Measurements from ENCODE around the gene CHAT. TPM values are rescaled to one million over a fixed set of nuclear protein-coding genes. Genes with fewer than 3 reads are reported as not detected.
A peak's percentile ranks its signal among the peaks of the same experiment; 100 is the strongest.

CHAT gene
- total RNA-seq, 3 donors from 2014 or later (not counting 1 experiment from before 2014, with no cell fraction given), result not detected

DNA sequence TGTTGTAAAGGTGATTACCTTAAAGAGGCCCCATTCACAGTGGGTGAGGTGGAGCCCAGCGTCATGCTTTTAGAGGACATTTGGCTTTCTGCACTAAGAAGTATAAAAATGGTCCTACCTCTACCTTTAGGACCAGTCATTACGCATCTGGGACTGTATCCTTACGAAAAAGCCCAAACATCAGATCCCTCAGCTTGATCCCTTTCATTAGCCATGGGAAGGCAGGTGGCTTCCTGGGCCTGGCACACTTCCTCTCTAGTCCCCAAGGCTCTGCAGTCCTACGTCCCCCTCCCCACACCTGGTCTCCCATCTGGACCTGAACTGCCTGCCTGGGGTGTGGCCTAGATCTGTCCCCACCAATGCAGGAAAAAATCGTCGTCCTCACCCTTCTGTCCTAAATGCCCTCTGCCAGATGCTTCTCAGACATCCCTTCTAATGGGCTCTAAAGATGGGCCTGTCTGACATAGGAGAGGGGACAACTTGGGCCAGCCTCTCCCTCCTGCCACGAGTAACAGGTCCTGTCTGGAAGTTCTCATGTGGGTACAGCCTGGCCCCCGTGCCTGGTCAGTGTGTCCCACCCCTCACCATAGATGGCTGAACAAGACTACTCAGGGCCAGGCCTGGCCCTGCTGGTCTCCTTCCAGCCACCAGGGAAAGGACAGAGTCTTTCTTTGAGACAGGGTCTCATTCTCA, 15.5 kb upstream of the CHAT start:
- peaks cover 23 to 39% of the 10 kb centered on the region in 2 donors for H3K27me3 Mint-ChIP-seq (ENCODE audit: low read depth in 2 of 2)
- no peaks in the 10 kb centered on the region for H3K9me3 Mint-ChIP-seq
- no peak overlapping the region for H3K4me3 ChIP-seq (ENCODE audit: low read length)
- TF ChIP-seq, protein P1, sequence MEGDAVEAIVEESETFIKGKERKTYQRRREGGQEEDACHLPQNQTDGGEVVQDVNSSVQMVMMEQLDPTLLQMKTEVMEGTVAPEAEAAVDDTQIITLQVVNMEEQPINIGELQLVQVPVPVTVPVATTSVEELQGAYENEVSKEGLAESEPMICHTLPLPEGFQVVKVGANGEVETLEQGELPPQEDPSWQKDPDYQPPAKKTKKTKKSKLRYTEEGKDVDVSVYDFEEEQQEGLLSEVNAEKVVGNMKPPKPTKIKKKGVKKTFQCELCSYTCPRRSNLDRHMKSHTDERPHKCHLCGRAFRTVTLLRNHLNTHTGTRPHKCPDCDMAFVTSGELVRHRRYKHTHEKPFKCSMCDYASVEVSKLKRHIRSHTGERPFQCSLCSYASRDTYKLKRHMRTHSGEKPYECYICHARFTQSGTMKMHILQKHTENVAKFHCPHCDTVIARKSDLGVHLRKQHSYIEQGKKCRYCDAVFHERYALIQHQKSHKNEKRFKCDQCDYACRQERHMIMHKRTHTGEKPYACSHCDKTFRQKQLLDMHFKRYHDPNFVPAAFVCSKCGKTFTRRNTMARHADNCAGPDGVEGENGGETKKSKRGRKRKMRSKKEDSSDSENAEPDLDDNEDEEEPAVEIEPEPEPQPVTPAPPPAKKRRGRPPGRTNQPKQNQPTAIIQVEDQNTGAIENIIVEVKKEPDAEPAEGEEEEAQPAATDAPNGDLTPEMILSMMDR (IDR thresholded peaks at IDR 0.05), result no peak
- H3K27ac ChIP-seq (ENCODE audit: low read length), result no peak overlapping the region
- no peaks in the 10 kb centered on the region for H3K9me3 ChIP-seq (ENCODE audit: control insufficient read depth, insufficient read depth, low read length)
- peaks cover under 1% of the 10 kb centered on the region in 2 donors for H3K4me1 Mint-ChIP-seq
- no peak overlapping the region for H3K4me3 Mint-ChIP-seq
- H3K27ac Mint-ChIP-seq, result no peak overlapping the region
- DNase-seq (no peak), ATAC-seq (peak in 1 of 3 donors; percentile 6)
- no peaks in the 10 kb centered on the region for H3K36me3 Mint-ChIP-seq
- 72% methylated on average over 8 of the region's 8 CpGs for WGBS (ENCODE audit: insufficient coverage)
- H3K27me3 ChIP-seq (ENCODE audit: control insufficient read depth, insufficient read depth, low read length), result no peaks in the 10 kb centered on the region
- intact Hi-C loops (cut with micrococcal nuclease), result no loop called here
- H3K4me1 ChIP-seq (ENCODE audit: control insufficient read depth, insufficient read depth, low read length), result no peaks in the 10 kb centered on the region
- no peaks in the 10 kb centered on the region for H3K36me3 ChIP-seq (ENCODE audit: control insufficient read depth, insufficient read depth, low read length)

DNA sequence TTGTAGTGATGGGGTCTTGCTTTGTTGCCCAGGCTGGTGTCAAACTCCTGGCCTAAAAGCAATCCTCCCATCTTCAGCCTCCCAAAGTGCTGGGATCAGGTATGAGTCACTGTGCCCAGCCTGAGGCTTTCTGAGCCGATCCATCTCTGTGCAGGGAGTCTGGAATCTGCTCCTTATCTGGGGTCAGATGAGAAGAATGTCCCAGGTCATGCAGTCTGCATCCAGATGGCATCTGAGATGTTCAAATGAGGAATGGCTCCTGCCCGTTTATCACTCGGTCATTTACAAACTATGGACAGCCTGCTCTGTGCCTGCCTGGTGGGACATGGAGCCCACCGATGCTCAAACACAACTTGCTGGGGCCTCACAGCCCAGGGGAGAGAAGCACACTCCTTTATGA, 14.9 kb upstream of the CHAT start:
- no peaks in the 10 kb centered on the region for H3K4me1 Mint-ChIP-seq
- Histone ChIP-seq H3K4me3 (ENCODE audit: low read length) (no peak overlapping the region), H3K9me3 (ENCODE audit: control insufficient read depth, insufficient read depth, low read length) (no peaks in the 10 kb centered on the region), H3K27me3 (ENCODE audit: control insufficient read depth, insufficient read depth, low read length) (no peaks in the 10 kb centered on the region), H3K4me1 (ENCODE audit: control insufficient read depth, insufficient read depth, low read length) (no peaks in the 10 kb centered on the region), H3K36me3 (ENCODE audit: control insufficient read depth, insufficient read depth, low read length) (no peaks in the 10 kb centered on the region), H3K27ac (ENCODE audit: low read length) (no peak overlapping the region)
- ATAC-seq (no peak), DNase-seq (no peak)
- no peak overlapping the region for H3K4me3 Mint-ChIP-seq
- no peaks in the 10 kb centered on the region for H3K9me3 Mint-ChIP-seq
- H3K27ac Mint-ChIP-seq, result no peak overlapping the region
- intact Hi-C loops (cut with micrococcal nuclease), result no loop called here
- TF ChIP-seq, protein P1 (IDR thresholded peaks at IDR 0.05), result no peak
- 82% methylated on average over 4 of the region's 4 CpGs for WGBS (ENCODE audit: insufficient coverage)
- peaks cover 24 to 40% of the 10 kb centered on the region in 2 donors for H3K27me3 Mint-ChIP-seq (ENCODE audit: low read depth in 2 of 2)
- no peaks in the 10 kb centered on the region for H3K36me3 Mint-ChIP-seq

DNA sequence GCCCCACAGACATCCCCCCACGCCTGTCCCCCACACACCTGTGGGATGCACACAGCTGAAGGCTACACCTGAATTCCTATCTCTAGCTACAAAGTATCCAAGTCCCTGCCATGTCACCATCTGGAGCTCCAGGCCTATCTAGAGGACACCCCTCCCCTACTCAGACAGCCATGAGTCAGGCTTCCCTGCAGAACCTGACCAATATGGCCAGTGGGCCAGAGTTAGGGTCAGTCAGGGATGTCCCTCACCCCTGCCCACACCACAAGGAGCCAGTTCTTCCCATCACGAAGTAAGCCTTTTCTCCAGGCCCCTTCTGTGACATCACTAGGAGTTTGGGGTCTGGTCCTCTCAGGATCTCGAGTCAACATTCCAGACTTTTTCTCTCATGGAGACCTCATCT, 14.3 kb upstream of the CHAT start:
- Mint-ChIP-seq H3K9me3 (no peaks in the 10 kb centered on the region), H3K4me1 (no peaks in the 10 kb centered on the region), H3K36me3 (no peaks in the 10 kb centered on the region), H3K4me3 (no peak overlapping the region), H3K27me3 (ENCODE audit: low read depth in 2 of 2) (peaks cover 24 to 40% of the 10 kb centered on the region in 2 donors), H3K27ac (no peak overlapping the region)
- H3K36me3 ChIP-seq (ENCODE audit: control insufficient read depth, insufficient read depth, low read length), result no peaks in the 10 kb centered on the region
- H3K27me3 ChIP-seq (ENCODE audit: control insufficient read depth, insufficient read depth, low read length), result no peaks in the 10 kb centered on the region
- 68% methylated on average over 3 of the region's 3 CpGs for WGBS (ENCODE audit: insufficient coverage)
- TF ChIP-seq, protein P1 (IDR thresholded peaks at IDR 0.05), result no peak
- no peak overlapping the region for H3K27ac ChIP-seq (ENCODE audit: low read length)
- no peak for ATAC-seq
- H3K4me3 ChIP-seq (ENCODE audit: low read length), result no peak overlapping the region
- no peak for DNase-seq
- H3K4me1 ChIP-seq (ENCODE audit: control insufficient read depth, insufficient read depth, low read length), result no peaks in the 10 kb centered on the region
- H3K9me3 ChIP-seq (ENCODE audit: control insufficient read depth, insufficient read depth, low read length), result no peaks in the 10 kb centered on the region
- intact Hi-C loops (cut with micrococcal nuclease), result no loop called here

DNA sequence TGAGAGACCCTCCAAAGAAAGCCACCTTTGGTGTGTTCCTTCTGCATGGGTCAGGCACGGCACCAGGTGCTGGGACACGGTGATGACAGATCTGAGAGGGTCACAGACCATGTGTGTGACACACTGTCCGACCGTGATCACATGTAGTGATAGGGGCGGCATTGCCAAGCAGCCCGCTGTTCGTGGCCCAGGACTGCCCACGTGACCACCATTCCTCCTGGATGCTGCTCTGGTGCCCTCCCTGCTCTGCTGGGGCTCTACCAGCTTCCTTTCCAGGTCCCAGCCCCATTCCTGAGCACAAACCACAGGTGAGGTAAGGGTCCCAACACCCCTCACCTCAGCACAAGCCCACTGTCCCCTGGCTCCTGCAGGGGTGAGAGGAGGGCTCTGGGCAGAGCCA, 13.8 kb upstream of the CHAT start:
- Mint-ChIP-seq H3K36me3 (no peaks in the 10 kb centered on the region), H3K4me1 (no peaks in the 10 kb centered on the region), H3K27me3 (ENCODE audit: low read depth in 2 of 2) (peaks cover 28 to 45% of the 10 kb centered on the region in 2 donors), H3K4me3 (no peak overlapping the region), H3K27ac (no peak overlapping the region), H3K9me3 (no peaks in the 10 kb centered on the region)
- Histone ChIP-seq H3K4me1 (ENCODE audit: control insufficient read depth, insufficient read depth, low read length) (no peaks in the 10 kb centered on the region), H3K27me3 (ENCODE audit: control insufficient read depth, insufficient read depth, low read length) (no peaks in the 10 kb centered on the region), H3K36me3 (ENCODE audit: control insufficient read depth, insufficient read depth, low read length) (no peaks in the 10 kb centered on the region), H3K4me3 (ENCODE audit: low read length) (no peak overlapping the region), H3K9me3 (ENCODE audit: control insufficient read depth, insufficient read depth, low read length) (no peaks in the 10 kb centered on the region), H3K27ac (ENCODE audit: low read length) (no peak overlapping the region)
- TF ChIP-seq, protein P1 (IDR thresholded peaks at IDR 0.05), result no peak
- DNase-seq (no peak), ATAC-seq (no peak)
- intact Hi-C loops (cut with micrococcal nuclease), result no loop called here
- 81% methylated on average over 8 of the region's 8 CpGs for WGBS (ENCODE audit: insufficient coverage)
